ENCODE data around the gene ITGB4.

Gene ITGB4

GRCh38 chr17:75730065-75730464, 8.8 kb downstream of the ITGB4 start:
- no peak for DNase-seq (ENCODE audit: extremely low read depth in 1 of 2, low read depth in 1 of 2)

GRCh38 chr17:75731086-75731715, 9.9 kb downstream of the ITGB4 start:
- DNase-seq (ENCODE audit: extremely low read depth in 1 of 2, low read depth in 1 of 2), result no peak

- DNase-seq (ENCODE audit: extremely low read depth in 1 of 2, low read depth in 1 of 2), result no peak
Measured at GRCh38 chr17:75731716-75732498, 10.6 kb downstream of the ITGB4 start.

GRCh38 chr17:75733471-75733870, 12.2 kb downstream of the ITGB4 start:
- no peak for DNase-seq (ENCODE audit: extremely low read depth in 1 of 2, low read depth in 1 of 2)

GRCh38 chr17:75734674-75735294, 13.5 kb downstream of the ITGB4 start:
- no peak for DNase-seq (ENCODE audit: extremely low read depth in 1 of 2, low read depth in 1 of 2)

GRCh38 chr17:75736173-75736835, 15.0 kb downstream of the ITGB4 start:
- no peak for DNase-seq (ENCODE audit: extremely low read depth in 1 of 2, low read depth in 1 of 2)

GRCh38 chr17:75737133-75737962, 16.1 kb downstream of the ITGB4 start:
- no peak for DNase-seq (ENCODE audit: extremely low read depth in 1 of 2, low read depth in 1 of 2)

GRCh38 chr17:75738218-75738802, 17.1 kb downstream of the ITGB4 start:
- peak in 1 of 2 donors; percentile 27 for DNase-seq (ENCODE audit: extremely low read depth in 1 of 2, low read depth in 1 of 2)

GRCh38 chr17:75739174-75739573, 17.9 kb downstream of the ITGB4 start:
- DNase-seq (ENCODE audit: extremely low read depth in 1 of 2, low read depth in 1 of 2), result no peak

GRCh38 chr17:75739801-75740200, 18.5 kb downstream of the ITGB4 start:
- no peak for DNase-seq (ENCODE audit: extremely low read depth in 1 of 2, low read depth in 1 of 2)

GRCh38 chr17:75740215-75740614, 19.0 kb downstream of the ITGB4 start:
- DNase-seq (ENCODE audit: extremely low read depth in 1 of 2, low read depth in 1 of 2), result no peak

- no peak for DNase-seq (ENCODE audit: extremely low read depth in 1 of 2, low read depth in 1 of 2)
Measured at GRCh38 chr17:75740631-75741077, 19.4 kb downstream of the ITGB4 start.

GRCh38 chr17:75742337-75742736, 21.1 kb downstream of the ITGB4 start:
- DNase-seq (ENCODE audit: extremely low read depth in 1 of 2, low read depth in 1 of 2), result no peak

GRCh38 chr17:75743625-75744206, 22.5 kb downstream of the ITGB4 start:
- no peak for DNase-seq (ENCODE audit: extremely low read depth in 1 of 2, low read depth in 1 of 2)

- no peak for DNase-seq (ENCODE audit: extremely low read depth in 1 of 2, low read depth in 1 of 2)
Measured at GRCh38 chr17:75748706-75749105, 27.4 kb downstream of the ITGB4 start.

GRCh38 chr17:75749545-75750389, 28.5 kb downstream of the ITGB4 start:
- DNase-seq (ENCODE audit: extremely low read depth in 1 of 2, low read depth in 1 of 2), result peak; percentile 70 to 79

GRCh38 chr17:75750661-75751423, 29.6 kb downstream of the ITGB4 start:
- no peak for DNase-seq (ENCODE audit: extremely low read depth in 1 of 2, low read depth in 1 of 2)
